ENCODE measurements around the gene FNTB.

The FNTB gene

DNA sequence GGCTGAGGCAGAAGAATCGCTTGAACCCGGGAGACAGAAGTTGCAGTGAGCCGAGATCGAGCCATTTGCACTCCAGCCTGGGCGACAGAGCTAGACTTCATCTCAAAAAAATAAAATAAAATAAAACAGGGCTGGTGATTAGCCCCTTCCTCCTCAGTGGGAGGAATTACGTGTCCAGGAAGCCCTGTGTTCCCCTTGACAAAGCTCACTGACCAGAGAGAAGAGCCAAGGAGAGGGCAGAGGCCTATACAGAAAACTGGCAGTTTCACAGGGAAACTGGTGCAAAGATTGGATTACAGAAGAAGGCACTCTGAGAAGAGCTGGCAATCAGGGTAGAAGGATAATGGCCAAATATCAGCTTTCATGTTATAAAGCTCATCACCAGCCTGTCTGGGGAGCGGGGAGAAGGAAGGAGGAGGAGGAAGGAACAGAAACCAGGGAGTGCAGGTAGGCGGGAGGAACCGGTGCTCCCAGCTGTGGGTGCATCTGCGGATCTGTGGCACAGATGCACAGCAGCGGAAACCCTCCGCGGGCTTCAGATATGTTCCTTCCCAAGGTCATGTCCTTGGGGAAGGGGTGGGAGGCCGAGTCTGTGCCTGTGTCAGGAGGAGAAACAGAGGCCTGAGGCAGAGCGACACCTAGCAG, 21.2 kb upstream of the FNTB start:
- TF ChIP-seq, protein P1, sequence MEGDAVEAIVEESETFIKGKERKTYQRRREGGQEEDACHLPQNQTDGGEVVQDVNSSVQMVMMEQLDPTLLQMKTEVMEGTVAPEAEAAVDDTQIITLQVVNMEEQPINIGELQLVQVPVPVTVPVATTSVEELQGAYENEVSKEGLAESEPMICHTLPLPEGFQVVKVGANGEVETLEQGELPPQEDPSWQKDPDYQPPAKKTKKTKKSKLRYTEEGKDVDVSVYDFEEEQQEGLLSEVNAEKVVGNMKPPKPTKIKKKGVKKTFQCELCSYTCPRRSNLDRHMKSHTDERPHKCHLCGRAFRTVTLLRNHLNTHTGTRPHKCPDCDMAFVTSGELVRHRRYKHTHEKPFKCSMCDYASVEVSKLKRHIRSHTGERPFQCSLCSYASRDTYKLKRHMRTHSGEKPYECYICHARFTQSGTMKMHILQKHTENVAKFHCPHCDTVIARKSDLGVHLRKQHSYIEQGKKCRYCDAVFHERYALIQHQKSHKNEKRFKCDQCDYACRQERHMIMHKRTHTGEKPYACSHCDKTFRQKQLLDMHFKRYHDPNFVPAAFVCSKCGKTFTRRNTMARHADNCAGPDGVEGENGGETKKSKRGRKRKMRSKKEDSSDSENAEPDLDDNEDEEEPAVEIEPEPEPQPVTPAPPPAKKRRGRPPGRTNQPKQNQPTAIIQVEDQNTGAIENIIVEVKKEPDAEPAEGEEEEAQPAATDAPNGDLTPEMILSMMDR (IDR thresholded peaks at IDR 0.05), result no peak

DNA sequence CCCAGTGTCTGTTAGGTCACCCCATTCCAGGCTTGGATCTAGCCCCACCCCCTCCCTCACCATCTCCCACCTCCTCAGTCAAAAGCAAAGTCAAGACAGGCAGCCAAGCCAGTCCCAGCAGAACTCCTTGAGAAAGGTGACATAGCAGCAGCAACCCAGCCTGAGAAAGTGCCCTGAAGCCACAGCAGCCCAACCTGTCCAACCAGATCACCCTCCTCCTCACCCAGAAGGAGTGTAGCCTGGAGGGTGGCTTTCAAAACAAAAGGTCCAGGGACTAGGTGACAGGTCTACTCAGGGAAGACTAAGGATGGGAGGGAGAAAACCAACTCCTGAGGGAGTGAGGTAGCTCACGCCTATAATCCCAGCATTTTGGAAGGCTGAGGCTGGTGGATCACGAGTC, 19.7 kb upstream of the FNTB start:
- TF ChIP-seq, protein P1 (IDR thresholded peaks at IDR 0.05), result no peak

DNA sequence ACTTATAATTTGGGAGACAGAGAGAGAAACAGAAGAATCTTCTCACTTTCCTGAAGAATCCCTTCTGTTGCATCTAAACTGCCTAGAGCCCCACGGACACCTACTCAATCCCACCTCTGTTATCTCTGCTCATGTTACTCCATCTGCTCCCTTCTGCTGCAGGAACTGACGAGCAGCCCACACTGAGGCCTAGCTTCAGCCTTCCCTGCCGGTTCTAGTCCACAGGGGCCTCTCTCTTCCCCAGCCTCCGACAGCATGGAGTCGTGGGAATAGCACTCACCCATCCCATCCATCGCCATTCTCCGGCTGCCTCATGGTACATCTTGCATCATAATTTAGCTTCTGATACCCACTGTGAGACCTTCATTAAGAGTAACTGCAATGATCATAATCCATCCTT, 18.5 kb upstream of the FNTB start:
- TF ChIP-seq, protein P1 (IDR thresholded peaks at IDR 0.05), result no peak

DNA sequence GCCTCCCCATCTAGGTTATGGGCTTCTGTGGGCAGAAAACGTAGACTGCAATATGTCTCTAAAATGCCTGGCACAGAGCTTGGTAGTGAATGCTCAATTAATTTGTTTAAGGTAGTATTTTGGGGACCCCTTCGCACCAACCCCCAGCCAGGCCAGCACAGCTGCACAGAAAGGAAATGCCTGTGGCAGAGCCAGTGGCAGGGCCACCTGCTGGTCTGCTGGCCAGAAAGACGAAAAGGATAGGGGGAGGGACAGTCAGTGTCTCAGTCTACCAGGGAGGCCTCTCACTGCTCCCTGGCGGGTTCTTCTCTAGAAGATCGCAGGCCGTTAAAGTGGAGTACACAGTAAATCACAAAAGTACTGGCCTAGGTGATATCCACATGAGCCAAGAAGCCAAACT, 18.0 kb upstream of the FNTB start:
- TF ChIP-seq, protein P1 (IDR thresholded peaks at IDR 0.05), result no peak

DNA sequence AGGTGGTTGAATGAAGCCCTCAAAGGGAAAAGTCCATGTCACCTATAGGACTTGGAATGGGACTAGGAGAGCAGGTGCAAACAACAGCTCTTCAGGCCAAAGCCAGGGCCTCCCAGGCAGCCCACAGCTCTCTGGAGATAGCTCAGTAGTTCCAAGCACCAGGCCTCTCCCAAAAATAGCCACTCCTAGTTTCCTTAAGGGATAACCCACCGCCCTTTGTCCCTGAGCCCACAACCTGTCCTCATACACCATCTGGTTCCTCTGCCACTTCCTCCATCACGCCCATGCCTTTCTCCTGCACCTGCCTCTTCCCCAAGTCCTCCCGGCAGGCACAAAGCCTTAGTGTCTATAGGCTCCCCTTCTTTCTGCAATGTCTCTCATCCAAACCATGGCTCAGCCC, 16.7 kb upstream of the FNTB start:
- TF ChIP-seq, protein P1 (IDR thresholded peaks at IDR 0.05), result no peak

DNA sequence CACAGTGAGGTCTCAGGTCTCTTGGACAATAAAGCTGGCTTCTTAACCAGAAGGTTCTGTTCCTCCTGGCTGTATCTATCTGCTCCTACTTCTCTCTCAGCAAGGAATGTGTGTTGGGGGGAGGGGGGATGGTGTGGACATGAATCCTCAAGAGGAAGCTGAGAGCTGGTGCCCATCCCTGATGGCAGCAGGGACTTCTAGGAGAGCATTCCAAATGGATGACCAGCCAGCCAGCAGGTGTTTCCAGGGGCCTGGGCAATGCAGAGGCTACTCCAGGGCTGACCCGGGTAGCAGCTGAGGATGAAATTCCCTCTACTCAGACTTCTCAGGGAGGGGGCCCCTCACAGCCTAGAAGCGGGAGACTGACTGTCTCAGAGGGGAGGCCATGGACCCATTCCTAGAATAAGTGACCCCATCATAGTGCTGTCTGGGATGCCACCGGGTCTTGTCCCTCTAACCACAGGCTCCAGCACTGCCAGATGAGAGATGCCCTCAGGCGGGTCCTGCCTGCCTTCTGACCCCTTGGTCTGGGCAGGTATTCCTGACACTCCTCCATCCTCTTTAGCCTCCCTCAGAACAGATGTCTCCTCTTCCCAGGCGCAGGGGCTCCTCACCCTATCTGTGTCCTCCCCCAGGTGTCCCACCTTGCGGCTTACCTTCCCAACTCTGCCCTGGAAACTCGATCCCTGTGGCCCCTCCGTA, 15.8 kb upstream of the FNTB start:
- TF ChIP-seq, protein P1 (IDR thresholded peaks at IDR 0.05), result no peak

DNA sequence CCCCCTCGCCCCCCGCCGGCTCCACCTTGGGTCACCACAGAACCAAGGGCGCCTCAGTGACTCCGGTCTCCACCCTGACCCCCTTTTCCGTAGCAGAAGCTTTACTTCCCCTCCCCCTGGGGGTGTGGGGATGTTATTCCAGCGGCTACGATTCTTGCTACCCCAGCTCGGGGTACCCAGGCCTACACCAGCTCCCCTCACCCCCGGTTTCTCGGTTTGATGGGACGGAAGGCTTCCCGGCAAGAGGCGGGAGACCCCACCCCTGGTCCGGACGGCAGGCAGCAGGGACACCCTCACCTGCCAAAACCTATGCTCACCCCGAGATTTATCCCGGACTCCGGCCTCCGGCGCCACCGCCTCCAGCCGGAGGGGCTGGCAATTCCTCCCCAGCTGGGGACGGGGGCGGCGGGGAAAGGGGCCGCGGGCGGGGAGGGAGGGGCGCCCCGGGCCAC, 15.2 kb upstream of the FNTB start:
- TF ChIP-seq, protein P1 (IDR thresholded peaks at IDR 0.05), result no peak

Data from LNCAP (cell line).